ENCODE data around the gene EIF3I.
A peak's percentile ranks its signal among the peaks of the same experiment; 100 is the strongest.

Gene EIF3I

DNA sequence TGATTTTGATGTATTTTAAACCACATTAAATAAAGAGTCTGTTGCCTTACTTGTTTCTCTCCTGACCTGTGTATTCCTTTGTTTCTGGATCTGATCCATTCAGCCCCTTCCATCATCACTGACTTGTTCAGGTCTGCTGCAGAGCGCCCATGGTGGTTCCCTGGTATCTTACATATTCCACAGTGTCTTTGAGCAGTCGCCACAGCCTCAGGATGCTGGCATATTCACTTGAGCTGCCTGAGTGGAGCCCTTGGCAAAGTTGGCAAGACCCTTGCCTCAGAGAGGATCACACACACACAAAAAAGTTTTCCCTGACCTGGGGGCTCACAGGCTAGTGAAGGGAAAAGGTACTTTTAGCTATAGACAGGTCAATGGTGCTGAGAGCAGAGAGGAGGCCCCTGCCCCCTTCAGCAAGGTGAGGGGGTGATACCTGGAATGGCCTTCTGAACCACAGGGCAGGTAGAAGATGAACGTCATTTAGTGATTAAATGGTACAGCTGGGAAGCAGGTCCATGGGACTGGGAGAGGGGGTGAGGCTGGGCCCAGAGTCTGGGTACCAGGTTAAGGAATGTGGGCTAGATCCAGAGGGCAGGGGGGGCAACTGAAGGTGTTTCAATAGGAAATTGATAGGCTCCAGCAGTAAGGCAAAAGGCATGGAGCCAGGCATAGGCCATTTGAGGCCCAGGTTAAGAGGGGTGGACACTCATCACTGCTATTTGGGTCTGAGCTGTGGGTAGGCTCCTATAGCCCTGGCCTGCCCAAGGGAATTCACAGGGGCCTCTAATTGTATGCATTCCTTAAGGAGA, 23.8 kb upstream of the EIF3I start:
- DNase-seq = no peak

DNA sequence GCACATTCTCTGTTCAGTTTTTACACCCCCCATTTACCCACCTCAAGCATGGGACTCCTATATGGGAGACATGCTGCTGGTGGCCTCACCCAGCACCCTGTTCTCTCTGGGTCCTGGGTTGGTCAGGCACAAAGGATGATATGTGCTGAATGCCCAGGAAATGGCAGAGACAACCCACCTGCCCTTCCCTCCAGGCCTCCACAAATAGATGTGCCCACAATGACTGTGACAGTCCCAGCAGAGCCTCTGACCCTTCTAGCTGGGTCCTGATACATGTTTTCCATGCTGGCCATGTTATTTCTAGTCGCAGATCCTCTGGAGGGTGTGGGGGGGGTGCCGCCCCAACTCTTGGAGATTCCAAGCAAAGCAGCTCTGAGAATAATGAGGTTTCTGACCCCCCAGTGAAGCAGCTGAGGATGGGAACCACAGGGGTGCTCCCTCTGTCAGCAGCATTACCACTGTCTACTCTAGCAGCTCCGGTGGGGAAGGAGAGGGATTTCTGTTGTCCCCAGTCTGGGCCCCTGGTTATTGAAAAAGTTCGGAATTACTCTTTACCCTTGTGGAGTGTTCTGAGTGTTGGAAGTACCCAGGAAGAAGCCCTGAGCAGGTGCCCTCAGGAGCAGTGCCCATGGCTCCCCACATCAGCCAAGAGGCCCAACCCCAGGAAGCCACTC, 23.0 kb upstream of the EIF3I start:
- DNase-seq = no peak

DNA sequence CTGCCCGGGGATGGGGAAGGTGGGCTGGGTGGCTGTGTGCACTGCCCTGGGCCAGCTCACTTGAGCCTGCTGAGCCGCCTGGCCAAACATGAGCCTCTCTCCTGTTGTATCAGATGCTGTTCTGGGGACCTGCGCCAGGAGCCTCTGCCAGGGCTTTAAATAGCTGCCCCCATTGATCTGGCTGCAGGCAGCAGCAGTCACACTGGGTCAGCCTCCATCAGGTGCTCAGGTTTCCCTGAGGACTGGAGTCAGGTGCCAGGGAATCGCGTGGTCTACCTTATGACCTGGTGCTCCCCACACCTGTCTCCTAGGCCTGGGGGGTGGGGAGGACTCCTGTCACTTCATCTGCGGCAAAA, 22.5 kb upstream of the EIF3I start:
- DNase-seq = no peak

DNA sequence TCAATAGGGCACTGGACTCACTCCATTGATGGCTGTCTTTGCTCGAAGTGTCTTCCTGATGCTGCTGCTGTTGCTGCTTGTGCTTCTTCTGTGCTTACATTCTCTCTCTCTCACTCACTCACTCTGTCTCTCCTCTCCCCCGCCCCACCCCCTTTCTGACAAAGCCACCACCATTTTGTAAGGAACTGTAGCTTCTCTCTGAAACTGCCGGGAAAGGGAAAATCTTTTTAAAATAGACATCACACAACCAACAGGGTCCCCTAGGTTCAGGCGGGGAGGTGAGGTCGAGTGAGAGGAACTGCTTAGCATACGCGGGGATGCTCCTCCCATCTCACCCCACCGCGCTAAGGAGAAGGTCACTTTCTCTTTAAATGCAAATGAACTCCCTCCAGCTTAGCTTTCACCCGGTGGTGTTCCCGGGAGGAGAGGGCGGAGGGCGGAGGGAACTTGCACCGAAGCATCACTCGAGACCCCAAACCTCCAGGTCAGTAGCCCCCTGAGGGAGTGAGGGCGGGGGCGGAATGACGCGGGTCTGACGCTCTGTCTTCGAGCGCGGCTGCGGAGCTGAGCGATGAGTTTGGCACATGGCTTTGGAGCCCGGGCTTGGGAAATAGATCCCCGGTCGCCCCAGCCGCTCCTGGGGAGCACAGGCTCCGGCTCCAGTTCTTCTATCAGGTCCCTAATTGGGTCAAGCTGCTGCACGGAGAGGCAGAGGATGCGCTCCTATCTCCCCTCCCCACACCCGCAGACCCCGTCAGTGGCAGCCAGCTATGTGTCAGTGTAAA, 21.8 kb upstream of the EIF3I start, which contains the start of gene CCDC28B:
Gene CCDC28B, plus strand, starts transcription at position 370 of the 785 bp plus-strand sequence. CDS start 1,341 bp downstream, outside the sequence.
- DNase-seq = peak; percentile 52

DNA sequence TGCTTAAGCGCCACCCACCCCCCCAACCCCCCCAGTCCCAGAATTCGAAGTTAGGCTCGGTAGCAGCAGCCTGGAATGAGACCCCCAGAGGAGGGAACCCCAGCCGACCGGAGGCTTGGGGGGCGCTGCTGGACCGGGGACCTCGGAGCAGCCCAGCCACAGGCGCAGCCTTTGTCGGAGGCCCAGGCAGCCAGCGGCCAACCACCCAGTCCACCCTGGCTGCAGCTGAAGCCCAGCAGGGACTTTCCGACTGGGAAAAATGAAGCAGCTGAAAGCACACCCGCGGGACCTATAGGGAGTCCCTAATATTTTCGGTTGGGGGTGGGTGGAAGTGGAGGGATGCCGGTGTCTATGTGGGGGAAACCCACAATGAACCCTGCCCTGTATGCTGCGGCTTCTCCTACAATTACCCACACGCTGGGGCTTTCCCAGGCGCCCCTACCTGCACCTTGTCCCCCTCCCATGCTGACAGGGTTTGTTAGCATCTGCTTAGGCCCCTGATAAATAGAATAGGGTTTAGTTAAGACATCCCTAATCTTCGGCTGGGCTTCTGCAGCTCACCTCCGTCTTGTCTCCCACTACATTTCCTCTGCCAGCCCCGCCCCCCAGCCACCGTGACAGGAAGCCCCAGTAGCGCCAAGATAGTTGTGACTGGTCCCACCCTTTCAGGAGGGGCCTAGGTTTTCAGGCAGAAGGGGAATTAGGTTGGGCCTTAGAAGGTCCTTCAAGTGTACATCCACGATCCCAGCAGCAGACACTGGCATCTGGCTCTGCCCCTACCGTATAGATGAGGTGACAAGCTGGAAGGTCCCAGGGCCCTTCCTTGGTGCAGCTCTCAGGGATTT, 21.0 kb upstream of the EIF3I start:
- DNase-seq = peak; percentile 87

DNA sequence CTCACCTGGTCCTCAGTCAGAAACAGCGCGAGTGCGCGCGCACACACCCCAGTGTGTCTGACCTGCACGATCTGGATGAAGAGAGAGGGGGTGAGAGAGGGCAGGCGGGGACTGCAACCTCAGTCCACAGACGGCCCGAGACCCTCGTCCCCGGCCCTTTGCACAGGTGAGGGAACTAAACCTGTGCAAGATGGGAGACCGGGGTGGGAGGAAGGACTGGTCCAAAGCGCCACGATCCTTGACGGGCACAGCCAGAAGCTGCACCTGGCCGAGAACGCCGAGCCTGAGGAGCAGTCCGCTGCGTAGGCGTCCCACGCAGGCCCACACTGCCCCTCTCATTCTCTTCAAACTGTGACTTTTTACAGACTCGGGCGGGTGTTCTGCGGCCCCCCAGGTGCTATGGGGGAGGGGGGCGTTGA, 17.3 kb upstream of the EIF3I start:
- DNase-seq = no peak

DNA sequence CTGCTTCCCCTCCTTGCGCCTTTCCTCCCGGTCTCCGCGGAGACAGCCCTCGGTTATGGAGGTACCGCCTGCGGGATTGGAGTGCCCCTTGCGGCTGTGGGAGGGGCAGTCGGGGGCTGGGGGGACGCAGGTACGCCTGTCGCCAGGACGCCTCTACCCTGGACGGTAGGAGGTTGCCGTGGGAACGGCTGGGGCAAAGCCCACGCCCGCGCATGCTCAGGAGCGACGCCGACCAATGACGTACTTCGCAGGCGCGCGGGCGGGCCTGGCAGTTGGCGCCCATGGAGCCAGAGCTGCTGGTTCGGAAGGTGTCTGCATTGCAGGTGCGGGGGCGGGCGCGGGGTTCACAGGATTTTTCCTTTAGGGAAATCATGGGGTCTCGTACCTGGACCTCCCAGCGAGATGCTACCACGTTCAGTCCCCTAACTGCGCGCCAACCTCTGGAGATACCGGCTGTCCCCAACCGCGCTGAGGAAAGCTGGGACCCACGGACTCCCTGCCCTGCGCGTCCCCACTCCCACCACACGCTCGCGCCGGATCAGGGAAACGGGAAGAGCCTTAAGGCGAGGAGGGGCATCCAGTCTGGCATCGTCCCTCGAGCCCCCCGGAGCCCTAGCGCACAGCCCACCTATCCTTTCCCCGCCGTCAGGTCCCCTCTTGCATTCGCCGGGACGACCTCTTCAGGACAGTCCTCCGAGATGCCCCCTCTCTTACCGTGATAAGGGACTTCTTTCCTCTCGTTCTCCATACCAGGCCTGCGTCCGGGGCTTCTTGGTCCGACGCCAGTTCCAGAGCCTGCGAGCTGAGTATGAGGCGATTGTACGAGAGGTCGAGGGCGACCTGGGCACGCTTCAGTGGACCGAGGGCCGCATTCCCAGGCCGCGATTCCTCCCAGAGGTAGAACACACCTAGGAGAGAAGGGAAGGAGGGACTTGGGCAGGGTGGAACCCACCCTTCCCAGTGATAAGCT, 16.5 kb upstream of the EIF3I start, which contains the start of gene IQCC:
Gene IQCC, plus strand, starts transcription at position 271 of the 970 bp plus-strand sequence. Its CDS starts 11 bp downstream, at position 282.
- DNase-seq = peak; percentile 86

DNA sequence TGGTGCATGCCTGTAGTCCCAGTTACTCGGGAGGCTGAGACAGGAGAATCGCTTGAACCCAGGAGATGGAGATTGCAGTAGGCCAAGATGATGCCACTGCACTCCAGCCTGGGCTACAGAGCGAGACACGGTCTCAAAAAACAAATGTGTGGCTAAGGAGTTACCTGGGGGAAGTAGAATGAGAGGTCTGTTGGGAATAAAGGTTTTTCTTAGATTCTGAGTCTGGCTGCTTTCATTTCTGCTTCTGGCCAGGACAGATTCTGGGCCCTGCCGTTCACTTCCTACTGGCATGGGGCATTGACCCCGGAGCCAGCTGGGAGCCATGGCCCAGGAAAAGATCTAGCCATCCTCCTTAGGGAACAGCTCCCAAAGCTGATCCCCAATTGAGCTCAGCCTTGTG, 13.7 kb upstream of the EIF3I start:
- DNase-seq = no peak

DNA sequence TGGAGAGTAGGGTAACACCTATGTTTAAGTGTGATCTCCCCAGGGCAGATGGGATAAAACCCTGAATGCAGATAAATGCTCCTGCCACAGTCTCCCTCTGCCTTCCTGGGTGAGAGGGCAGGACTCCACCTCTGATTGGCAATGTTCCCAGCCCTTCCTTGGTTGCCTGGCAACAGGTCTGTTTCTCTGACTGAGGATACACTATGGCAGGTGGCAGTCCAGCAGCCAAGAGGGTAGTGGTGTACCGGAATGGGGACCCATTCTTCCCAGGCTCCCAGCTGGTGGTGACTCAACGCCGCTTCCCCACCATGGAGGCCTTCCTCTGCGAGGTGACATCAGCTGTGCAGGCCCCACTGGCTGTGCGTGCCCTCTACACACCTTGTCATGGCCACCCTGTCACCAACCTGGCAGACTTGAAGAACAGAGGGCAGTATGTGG, 13.3 kb upstream of the EIF3I start, which contains the start of gene DCDC2B:
Gene DCDC2B, plus strand, starts transcription at position 199 of the 438 bp plus-strand sequence. Its CDS starts 5 bp downstream, at position 204.
- peak; percentile 92 for DNase-seq

DNA sequence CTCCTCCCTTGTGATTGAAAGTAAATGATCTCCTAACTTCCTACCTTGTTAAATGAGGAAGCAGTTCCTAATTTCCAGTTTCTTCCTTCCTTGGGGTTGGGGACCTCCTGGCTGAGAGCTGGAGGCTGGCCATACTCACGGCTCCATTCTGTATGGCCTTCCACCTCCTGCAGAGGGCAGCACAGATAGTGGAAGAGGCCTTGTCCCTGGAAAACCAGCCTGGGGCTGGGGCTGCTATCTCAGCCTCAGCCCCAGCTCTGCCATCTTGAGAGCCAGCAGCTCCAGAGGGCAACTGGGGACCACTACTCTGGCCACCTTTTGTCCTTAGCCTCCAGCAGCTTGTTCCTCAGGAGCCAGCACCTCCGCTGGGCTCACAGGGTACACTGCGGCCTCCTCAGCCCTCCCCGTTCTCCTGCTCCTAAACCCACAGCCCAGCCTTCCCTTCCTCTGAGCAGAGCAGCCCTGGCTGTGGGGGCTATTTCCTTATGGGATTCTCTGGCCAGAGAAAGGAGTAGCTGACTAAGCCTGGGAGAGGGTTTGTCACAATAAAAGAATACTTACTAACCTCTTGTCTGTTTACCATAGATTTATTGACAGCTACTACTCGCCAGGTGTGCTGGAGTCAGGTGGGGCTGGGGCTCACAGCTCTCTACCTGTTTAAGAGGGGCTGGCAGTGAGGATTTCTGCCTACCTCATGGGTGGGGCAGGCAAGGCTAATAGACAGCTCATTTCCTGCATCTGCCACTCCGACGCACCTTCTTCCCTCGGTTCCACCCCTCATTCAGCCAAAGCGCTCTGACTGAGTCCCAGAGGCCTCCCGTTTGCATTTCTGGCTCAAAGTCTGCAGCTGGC, 6.4 kb upstream of the EIF3I start:
- DNase-seq = peak; percentile 78

DNA sequence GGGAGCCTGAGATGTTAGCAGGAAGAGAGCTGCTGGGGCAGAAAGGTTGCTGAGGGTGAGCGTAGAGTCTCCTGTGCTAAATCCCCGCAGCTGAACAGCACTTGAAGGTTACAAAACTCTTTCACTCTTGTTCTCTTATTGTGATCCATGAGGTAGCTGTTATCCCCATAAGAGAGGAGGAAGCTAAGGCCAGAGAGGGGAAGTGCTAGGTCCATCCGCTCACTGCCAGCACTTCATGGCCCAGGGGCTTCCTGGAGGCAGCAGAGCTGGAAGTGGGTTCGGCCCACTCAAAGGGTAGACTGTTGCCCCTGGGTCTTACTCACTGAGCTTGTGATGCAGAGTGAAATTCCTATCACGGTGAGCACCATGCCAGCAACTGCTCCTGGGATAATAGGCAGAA, 5.6 kb upstream of the EIF3I start:
- no peak for DNase-seq

DNA sequence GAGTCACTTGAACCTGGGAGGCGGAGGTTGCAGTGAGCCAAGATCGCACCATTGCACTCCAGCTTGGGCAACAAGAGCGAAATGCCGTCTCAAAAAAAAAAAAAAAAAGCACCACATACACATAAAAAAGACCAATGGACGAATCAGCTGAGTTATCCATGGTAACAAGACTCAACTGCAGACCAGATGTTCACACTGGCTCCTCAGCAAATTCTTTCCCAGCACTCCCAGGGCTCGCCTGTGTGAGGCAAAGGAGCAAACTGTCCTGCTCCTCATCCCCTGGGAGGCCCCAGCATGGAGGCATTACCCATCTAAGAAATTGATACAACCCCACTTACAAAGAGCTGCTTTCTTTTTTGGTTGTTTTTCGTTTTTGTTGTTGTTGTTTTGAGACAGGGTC, 3.2 kb upstream of the EIF3I start:
- no peak for DNase-seq

DNA sequence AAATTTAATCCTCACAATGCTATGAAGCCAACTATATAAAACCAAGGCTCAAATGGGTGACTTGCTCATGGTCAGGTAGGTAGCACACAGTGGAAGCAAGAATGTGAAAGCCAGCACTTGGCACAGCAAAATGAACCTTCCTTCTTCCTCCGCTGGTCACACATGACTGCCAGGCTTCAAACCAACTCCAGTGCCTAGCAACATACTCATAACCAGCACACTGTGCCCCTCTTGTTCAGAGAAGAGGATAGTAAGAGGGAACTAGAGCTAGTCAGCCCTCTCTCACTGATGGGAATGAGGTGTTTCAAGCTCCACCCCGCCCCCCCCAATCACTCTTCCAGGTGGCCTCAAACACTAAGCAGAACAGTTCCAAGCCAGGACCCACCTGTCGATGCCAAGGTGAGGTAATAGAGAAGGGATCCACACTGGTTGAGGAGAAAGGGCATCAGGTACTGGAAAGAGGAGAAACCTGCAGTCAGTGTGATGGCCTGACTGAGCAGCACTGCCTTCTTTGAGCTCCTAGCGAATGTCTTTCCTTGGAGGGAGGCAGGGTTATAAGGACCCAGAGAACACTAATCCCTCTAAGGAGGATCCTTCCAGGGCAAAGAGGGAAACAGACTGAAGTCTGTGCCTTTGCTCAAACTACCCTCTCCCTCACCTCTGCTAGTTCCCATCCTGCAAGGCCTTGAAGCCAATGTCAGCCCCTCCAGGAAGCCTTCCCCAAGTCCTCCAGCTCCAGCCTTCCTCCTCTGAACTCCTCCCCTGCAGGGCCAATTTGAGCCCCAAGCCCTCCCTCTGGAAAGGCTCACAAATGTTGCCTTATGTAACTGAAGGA, 1.2 kb upstream of the EIF3I start:
- no peak for DNase-seq

DNA sequence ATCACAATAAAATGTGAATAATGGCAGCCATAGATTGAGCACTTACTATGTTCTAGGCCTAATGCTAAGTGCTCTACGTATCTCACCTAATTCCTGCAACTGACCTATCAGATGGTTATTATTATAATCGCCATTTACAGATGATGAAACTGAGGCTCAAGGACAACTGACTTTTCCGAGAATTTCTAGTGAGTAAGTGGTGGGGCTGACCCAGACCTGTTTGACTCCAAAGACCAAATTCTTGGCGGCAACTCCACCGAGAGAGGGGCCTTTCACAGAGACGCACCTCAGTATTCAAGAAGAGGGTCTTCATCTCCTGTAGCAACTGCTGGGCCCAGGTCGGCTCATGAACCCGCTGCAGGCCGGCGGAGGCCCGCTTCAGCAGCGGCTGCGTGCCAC, 627 bp upstream of the EIF3I start:
- no peak for DNase-seq

DNA sequence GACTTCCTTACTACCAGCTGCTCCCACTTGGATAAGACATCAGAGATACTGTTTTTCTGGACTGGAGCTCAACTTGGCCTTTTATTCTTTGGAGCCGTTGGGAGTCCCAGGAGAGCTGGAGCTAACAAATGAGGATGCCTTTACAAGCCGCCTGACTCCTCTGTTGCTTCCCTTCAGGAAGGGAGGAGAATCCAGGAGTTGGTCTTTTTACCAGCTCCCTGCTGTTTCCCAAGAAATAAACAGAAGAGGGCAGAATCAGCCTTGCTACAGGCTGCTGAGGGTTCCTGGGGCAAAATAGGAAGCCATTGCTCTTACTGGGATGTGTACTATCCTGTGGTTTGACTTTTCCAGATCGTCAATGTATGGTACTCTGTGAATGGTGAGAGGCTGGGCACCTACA, 1.5 kb downstream of the EIF3I start:
- no peak for DNase-seq

DNA sequence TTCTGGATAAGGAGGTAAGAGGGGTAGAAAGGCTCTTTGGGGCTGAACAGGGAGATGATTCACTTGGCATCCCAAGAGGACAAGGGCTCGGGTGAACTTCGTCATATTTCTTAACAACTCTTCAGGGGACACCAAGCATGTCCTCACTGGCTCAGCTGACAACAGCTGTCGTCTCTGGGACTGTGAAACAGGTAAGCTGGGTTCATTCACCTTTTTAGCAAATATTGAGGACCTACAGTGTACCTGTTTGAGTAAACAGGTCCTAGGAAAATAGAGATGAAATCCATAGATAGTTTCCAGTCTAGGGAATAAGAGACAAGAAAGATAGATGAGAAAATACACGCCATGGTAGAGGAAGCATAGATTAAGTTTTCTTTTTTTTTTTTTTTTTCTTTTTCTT, 2.1 kb downstream of the EIF3I start:
- DNase-seq = no peak

DNA sequence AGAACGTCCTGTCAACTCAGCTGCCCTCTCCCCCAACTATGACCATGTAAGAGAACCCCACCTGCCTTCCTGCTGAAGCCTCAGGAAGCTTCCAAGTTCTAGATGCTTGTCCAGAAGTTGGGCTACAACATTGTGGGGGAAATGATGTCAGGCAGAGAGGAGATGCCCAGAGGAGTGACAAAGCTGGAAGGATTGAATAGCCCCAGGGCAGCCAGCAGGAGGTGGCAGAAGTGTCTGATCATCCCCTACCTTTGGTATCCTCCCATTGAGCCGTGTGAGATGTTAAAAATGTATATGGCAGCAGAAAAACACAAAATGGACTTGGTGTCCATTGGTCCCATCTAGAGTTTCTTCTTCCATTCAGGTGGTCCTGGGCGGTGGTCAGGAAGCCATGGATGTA, 6.6 kb downstream of the EIF3I start:
- DNase-seq = no peak

DNA sequence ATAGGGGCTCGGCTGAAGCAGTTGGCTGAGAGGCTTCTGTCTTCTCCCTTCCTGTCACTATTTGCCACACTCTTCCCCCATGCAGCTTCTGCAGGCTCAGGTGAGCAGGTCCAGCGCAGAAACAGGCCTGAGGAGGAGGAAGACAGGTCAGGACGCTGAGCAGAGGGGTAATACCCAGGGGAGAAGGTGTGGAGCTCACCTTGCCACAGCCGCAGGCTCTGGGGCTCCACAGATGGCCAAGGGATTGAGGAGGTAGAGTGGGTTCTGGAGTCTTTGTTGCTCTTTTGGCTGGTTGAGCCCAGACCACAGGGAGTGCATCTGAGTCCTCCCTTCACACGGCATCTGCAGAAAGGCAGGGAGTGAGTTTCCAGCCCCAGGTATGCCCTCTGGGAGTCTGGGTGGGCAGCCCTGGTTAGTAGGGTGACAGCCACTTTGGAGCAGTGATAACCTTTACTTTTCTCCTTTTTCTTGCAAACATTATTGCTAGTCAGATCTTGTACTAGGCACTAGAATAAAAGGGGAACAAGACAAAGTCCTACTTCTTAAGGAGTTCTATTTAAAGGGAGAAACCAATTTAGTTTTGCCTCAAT, 9.7 kb downstream of the EIF3I start:
- DNase-seq = no peak

Data from hematopoietic multipotent progenitor cell treated with erythropoietin and hydrocortisone succinate and interleukin-3 and kit ligand, for 8 days (in vitro differentiated cells).